ENCODE data around the gene IGSF23.
"Not testable (repeated sequence)": the region's sequence is repeated elsewhere in the genome, so short reads cannot be mapped to it uniquely, and the experiment has no call there.

Gene IGSF23

DNA sequence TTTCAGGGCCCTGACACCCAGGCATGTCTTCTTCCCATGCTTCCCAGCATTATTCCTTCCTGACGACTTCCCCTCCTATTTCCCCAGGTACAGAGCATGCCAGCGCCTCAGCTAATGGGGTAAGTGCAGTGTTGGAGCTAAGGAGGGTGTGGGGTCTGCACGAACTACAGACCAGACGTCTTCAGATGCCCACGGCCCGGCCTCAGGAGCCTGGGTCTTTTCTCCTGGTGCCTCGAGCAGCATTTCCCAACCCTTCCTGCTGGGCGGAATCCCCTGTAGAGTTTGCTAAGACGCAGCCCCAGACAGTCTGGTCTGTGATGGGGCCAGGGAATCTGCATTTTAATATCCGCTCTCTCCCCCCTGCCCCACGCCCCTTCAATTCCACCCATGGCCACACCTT lies 47.8 kb downstream of the IGSF23 start:
- in situ Hi-C loops (cut with HindIII; ENCODE audit: low sequenced_read_pairs): no loop called here

DNA sequence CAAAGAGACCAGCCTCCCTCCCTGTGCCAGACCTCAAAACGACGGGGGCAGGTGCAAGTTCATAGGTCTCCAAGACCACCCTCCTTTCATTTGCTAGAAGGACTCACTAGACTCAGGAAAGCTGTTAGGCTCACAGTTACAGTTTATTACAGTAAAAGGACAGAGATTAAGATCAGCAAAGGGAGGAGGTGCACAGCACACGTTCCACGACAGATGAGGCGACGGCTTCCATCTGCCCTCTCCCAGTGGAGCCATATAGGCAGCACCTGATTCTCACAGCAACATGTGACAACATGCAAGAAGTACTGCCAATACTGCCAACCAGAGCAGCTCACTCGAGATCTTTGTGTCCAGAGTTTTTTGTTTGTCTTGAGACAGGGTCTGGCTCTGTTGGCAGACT lies 48.5 kb downstream of the IGSF23 start:
- in situ Hi-C loops (cut with HindIII; ENCODE audit: low sequenced_read_pairs): no loop called here

DNA sequence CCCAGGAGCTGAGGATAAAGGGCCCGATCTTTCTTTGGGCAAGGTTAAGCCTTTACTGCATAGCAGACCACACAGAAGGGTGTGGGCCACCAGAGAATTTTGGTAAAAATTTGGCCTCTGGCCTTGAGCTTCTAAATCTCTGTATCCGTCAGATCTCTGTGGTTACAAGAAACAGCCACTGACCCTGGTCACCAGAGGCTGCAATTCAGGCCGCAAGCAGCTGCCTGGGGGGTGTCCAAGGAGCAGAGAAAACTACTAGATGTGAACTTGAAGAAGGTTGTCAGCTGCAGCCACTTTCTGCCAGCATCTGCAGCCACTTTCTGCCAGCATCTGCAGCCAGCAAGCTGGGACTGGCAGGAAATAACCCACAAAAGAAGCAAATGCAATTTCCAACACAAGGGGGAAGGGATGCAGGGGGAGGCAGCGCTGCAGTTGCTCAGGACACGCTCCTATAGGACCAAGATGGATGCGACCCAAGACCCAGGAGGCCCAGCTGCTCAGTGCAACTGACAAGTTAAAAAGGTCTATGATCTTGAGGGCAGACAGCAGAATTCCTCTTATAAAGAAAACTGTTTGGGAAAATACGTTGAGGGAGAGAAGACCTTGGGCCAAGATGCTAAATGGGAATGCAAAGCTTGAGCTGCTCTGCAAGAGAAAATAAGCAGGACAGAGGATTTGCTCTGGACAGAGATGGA lies 49.5 kb downstream of the IGSF23 start:
- in situ Hi-C loops (cut with HindIII; ENCODE audit: low sequenced_read_pairs): no loop called here

DNA sequence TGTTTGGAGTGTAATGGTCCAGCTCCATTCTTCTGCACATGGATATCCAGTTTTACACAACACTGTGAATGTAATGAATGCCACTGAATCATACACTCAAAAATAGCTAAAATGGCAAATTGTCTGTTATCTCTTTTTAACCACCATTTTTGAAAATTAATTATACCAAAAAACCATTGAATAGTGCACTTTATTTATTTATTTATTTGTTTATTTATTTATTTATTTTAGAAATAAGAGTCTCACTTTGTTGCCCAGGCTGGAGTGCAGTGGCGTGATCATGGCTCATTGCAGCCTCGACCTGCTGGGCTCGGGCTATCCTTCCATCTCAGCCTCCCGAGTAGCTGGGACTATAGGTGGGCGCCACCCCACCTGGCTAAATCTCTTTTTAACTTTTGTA lies 50.6 kb downstream of the IGSF23 start:
- in situ Hi-C loops (cut with HindIII; ENCODE audit: low sequenced_read_pairs): no loop called here

DNA sequence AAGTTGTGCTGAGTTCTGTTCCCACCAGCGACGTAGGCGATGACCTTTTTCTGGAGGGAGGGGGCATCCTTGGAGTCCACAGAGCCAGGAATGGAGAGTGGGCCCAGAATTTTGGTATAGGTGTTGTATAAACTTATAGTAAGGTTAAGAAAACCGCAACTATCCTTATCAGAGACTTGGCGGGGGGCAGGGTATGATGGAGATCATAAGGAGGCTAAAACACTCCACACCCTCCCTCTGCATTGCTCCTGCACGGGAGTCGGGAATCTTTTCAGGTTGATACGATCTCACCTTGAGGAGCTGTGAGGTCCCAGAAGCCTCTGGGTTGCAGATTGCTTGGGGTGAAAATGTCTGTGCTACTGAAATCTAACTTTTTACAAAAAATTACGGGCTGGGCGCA lies 51.6 kb downstream of the IGSF23 start:
- in situ Hi-C loops (cut with HindIII; ENCODE audit: low sequenced_read_pairs): no loop called here

DNA sequence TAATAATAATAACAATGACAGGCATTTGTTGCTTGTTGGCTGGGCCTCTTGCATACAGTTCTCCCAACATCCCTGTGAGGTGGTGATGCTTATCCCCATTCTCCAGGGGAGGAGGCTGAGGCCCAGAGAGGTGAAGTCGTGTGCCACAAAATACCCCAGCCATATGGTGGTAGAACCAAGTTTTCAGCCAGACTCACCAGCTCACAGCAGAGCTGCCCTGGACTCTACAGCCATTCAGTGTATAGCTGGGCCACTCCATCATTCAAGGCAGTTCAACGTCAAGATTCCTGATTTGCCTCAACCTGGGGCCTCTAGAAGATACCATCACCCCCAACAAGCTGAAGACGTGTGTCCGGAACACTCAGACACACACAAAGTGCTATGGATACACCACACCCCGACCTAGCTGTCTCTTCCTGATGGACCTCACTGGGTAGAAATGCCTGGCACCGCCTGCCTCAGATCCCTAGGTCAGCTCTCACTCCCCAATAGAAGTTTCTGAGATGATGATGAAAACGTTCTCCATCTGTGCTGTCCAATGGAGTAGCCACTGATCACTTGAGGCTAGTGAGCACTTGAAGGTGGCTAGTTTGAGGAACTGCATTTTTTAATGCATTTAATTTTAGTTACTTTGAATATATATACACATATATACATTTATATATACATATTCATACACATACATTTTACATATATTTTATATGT lies 53.6 kb downstream of the IGSF23 start:
- in situ Hi-C loops (cut with HindIII; ENCODE audit: low sequenced_read_pairs): no loop called here

DNA sequence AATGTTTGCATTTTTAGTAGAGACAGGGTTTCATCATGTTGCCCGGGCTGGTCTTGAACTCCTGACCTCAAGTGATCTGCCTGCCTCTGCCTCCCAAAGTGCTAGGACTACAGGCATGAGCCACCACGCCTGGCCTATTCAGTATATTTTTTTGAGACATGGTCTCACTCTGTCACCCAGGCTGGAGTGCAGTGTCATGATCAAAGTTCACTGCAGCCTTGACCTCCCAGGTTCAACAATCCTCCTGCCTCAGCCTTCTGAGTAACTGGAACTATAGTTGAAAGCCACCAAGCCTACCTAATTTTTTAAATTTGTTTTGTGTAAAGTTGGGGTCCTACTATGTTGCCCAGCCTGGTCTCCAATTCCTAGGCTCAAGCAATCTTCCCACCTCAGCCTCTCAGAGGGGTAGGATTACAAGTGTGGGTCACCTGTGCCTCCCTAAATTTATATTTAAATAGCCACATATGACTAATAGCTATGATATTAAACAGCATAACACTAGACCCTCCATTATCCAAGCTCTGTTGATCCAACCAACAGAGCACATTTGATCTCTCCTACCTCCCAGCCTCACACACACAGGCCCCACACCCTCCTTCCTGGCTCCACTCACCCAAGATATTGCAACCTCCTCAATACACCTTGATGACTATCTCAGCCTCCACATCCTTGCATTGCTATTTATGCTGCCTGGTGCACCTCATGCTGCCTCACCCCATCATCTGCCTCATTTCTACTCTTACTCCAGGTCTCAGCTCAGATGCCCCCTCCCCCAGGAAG lies 55.8 kb downstream of the IGSF23 start:
- in situ Hi-C loops (cut with HindIII; ENCODE audit: low sequenced_read_pairs): no loop called here

DNA sequence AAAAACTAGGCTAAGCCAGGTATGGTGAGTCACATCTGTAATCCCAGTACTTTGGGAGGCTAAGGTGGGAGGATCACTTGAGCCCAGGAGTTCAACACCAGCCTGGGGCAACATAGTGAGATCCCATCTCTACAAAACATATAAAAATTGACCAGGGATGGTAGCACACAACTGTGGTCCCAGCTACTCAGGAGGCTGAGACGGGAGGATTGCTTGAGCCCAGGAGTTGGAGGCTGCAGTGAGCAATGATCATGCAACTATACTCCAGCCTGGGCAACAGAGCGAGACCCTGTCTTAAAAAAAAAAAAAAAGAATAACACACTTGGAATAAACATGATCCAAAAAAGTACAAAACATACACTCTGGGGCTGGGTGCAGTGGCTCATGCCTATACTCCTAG lies 56.7 kb downstream of the IGSF23 start:
- in situ Hi-C loops (cut with HindIII; ENCODE audit: low sequenced_read_pairs): not testable (repeated sequence)

DNA sequence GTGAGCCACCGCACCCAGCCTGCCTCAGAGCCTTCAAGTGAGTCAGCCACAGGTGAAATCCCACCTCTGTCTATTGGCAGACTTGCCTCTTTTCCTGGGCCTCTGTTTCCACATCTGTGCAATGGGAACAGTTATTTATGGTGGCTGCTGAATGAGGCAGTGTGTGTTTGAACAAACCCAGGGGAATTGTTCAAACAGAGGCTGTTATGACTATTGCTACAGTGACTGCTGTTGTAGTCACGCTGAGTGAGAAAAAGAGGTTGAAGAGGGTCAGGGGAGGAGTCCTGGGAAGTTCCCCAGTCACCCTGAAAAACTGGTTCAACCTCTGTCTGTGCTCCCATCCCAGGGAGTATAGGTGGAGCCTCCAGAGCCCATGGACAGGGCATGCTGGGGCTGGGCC lies 58.0 kb downstream of the IGSF23 start, which contains the start of gene CEACAM19:
Gene CEACAM19 (plus strand): TSS at position 83 of the 400 bp plus-strand sequence. CDS start 450 bp downstream, outside the sequence.
- in situ Hi-C loops (cut with HindIII; ENCODE audit: low sequenced_read_pairs): no loop called here

DNA sequence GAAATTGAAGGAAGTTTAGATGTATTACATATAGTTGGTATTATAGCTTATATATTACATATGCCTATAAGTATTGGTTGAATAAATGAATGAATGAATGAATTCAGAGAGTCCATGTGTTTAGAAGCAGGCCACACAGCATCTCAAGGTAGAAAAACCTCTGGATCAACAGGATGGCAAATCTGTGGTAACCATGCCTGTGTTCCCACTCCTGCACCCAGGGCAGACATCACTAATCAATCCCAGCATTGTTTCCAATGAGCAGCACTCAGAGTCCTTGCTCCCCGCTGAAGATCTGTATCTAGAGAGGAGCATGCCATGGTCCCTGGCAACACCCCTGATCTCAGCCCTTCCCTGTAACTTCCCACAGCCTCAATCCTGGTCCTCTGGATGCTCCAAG lies 58.9 kb downstream of the IGSF23 start:
- in situ Hi-C loops (cut with HindIII; ENCODE audit: low sequenced_read_pairs): no loop called here

DNA sequence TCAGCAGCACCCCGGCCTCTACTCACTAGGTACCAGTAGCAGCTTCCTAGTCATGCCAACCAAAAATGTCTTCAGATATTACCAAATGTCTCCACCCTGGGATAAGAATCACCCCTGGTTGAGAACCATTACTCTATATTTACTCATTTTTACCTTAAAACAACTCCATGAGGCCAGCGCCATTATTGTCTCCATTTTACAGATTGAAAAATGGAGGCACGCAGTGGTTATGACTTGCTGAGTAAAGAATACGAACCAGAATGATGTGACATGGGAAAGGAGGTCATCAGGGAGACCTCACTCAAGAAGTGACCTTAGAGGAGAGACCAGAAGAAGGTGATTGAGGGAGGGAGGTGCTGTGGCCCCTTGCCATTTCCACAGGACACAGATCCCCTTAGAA lies 60.1 kb downstream of the IGSF23 start:
- in situ Hi-C loops (cut with HindIII; ENCODE audit: low sequenced_read_pairs): no loop called here

DNA sequence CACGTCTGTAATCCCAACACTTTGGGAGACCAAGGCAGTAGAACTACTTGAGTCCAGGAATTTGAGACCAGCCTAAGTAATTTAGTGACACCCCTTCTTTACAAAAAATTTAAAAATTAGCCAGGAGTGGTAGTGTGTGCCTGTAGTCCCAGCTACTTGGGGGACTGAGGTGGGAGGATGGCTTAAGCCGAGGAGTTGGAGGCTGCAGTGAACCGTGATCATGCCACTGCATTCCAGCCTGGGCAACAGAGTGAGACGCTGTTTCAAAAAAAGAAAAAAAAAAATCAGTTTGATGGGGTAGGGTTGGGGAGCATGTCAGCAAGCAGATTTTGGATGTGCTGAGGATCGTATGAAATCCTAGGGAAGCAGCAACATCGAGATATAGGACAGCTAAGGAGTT lies 62.2 kb downstream of the IGSF23 start:
- in situ Hi-C loops (cut with HindIII; ENCODE audit: low sequenced_read_pairs): no loop called here

DNA sequence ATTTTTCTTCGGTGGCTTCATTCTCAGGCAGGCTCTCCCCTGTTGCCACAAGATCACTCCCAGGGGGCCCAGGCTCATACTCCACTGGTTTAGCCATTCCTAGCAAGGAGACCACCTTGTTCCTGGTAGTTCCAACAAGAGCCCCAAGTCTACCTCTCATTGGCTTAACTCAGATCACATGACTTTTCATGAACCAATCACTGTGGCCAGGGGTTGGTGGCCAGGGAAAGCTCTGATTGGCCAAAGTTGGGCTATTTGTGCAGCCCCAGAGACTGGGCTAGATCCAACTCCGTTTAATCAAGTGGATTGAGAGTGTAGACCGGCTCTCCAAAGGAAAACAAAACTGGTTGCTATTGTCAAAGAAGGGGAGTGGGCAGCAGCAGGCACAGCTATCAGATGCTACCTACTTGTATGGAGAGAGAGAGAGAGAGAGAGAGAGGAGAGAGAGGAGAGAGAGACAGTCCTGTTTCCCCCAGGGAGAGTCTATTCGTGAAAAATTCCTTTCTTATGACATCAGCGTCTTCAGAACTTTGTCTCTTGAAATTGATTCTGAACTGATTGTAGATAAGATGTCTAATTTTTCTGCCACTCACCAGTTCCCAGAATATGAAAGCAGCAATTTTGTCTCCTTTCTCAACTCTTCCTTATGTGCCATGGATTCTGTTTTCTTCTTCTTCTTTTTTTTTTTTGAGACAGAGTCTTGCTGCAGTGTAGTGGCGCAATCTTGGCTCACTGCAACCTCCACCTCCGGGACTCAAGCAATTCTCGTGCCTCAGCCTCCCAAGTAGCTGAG lies 63.9 kb downstream of the IGSF23 start:
- in situ Hi-C loops (cut with HindIII; ENCODE audit: low sequenced_read_pairs): no loop called here

DNA sequence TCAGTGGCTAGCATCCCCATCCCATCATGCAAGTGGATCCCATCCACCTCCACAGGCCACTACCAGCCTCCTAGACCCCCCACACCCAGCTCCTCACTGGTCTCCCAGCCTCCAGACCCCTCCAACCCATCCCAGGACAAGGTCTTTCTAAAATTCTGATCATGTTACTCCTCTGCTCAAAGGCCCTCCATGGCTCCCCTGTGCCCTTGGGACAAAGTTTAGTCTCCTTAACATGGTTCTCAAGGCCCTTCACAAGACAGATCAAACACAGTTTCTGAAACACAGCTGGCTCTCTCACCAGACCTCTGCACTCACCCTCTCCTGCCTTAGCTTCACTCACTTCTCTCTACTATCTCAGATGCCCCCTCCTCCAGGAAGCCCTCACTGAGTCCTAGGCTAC lies 67.2 kb downstream of the IGSF23 start:
- in situ Hi-C loops (cut with HindIII; ENCODE audit: low sequenced_read_pairs): no loop called here

DNA sequence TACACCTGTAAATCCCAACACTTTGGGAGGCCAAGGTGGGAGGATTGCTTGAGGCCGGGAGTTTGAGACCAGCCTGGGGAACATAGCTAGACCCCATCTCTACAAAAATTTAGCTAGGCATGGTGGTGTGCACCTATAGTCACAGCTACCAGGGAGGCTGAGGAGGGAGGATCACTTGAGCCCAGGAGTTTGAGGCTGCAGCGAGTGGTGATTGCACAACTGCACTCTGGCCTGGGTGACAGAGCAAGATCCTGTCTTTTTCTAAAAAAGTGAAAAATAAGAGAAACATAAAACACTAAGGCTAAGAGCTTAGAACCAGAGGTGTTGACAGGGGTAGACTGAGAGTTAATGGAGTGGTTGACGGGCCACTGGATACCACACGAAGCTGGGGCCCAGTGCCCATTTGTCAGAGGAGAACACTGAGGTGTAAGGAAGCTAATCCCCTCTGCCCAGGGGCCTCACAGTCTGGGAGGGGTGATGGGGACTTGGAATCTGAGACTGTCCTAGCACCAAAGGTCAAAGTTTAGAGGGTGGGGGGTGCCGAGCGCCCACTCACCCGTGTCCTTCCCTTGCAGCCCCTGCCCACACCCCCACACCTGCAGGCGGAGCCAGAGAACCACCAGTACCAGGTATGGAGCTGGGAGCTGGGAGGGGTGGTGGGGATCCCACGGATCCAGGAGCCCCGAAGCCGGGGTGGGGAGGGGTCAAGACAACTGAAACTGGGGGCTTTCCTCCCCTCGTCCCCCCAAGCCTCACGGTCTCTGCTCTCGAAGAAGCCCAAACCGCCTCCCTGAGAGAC lies 68.8 kb downstream of the IGSF23 start:
- in situ Hi-C loops (cut with HindIII; ENCODE audit: low sequenced_read_pairs): no loop called here

DNA sequence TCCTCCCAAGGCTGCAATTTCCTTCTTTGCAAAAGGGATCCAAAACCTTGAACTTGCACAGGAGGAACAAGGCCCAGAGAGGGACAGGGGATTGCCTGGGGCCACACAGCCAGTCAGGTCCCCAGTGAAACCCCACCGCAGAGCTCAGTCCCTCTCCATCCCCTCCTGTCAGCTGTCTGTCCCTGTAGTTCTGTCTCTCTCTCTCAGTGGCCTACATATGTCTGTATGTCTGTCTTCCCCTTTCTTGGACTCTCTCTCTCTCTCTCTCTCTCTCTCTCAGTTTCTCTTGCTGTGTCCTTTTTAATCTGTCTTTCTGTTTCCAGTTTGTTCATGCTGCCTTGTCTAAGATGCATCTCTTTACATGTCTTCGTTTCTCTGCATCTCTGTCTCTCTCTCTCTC lies 69.4 kb downstream of the IGSF23 start:
- in situ Hi-C loops (cut with HindIII; ENCODE audit: low sequenced_read_pairs): no loop called here

DNA sequence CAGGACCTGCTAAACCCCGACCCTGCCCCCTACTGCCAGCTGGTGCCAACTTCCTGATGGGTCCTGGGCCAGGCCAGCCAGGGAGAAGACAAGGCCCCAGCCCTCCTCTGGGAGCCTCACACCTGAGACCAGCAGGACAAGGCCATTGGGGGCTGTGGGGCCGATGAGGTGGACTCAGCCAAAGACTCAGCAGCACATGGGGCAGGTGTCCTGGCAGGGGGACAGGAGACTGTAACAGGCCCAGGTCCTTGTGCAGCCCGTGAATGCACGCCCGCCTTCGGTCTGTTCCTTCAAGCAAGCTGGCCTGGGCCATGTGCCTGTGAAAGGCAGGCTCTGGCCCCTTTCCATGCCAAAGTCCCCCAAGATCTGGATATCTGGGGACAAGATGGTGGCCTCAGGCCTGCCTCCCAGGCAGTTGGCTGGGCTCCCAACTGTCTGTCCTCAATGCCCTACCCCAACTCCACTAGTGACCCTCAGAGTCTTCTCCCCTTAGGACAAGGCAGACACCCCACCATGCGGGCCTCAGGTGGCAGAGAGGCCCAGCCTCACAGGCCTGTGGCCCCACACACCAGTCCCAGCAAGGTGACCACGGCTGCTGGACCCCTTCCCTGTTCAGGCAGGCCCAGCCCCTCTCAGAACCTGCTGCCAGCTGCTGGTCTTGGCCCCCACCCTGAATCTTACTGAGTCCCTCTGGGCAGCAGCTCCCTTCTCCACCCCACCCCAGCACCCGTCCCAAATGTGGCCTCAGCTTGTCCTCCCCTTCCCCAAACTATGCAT lies 70.3 kb downstream of the IGSF23 start:
- in situ Hi-C loops (cut with HindIII; ENCODE audit: low sequenced_read_pairs): no loop called here

DNA sequence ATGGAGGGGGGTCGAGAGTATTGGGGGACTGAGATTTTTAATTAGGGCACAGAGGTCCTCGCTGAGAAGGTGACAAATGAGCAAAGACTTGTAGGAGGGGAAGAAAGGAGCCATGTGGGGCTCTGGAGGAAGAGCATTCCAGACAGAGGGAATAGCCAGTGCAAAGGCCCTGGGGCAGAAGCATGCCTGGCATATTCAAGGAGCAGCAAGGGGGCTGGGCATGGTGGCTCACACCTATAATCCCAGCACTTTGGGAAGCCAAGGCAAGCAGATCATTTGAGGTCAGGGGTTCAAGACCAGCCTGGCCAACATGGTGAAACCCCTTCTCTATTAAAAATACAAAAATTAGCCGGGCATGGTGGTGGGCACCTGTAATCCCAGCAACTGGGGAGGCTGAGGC lies 71.0 kb downstream of the IGSF23 start:
- in situ Hi-C loops (cut with HindIII; ENCODE audit: low sequenced_read_pairs): not testable (repeated sequence)
